H1 (cell line): ENCODE results near the gene LCE3E. TPM values are rescaled to one million over a fixed set of nuclear protein-coding genes. Genes with fewer than 3 reads are reported as not detected.

Source experiments
- CTCF ChIA-PET: fragments of 300-600 bp; sonication (Branson Sonifier 250); formaldehyde crosslinking; loops from one replicate; lab custom pipeline; 2021; ENCODE audit not compliant: partially characterized antibody; lab: Charles Lee
- POLR2A ChIA-PET: fragments of 300-600 bp; sonication (Branson Sonifier 250); formaldehyde crosslinking; loops from one replicate; lab custom pipeline; 2021; ENCODE audit warnings: inconsistent platforms; ENCODE audit not compliant: partially characterized antibody; lab: Charles Lee
- DNase-seq, 2 experiments: peaks; one replicate each; pipeline versions ENCODE4 v3.0.0 to v3.0.0-alpha.2; 2010 to 2022; ENCODE audit warnings: low spot score in 2 of 2, low read depth in 1 of 2, mixed read lengths in 1 of 2
- FAIRE-seq: peaks from 2 replicates; lab custom pipeline; 2011; peaks lifted over from hg19 to GRCh38; lab: Jason Lieb, UNC
- H2AFZ ChIP-seq: 2 replicates; pipeline ENCODE4 v1.8.1; 2012; ENCODE audit warnings: low read length, inconsistent platforms
- H2AK5ac ChIP-seq: 2 replicates; pipeline ENCODE4 v1.6.1; 2013; ENCODE audit warnings: low read depth, low read length
- H2BK120ac ChIP-seq: replicated peaks from 2 replicates; pipeline ENCODE3; 2013; ENCODE audit warnings: low read depth, low read length, inconsistent platforms
- H2BK12ac ChIP-seq: 2 replicates; pipeline ENCODE4 v1.6.1; 2013; ENCODE audit warnings: low read depth, low read length
- H2BK15ac ChIP-seq: 2 replicates; pipeline ENCODE4 v1.6.1; 2013; ENCODE audit warnings: low read length
- H2BK20ac ChIP-seq: 2 replicates; pipeline ENCODE4 v1.6.1; 2013; ENCODE audit warnings: low read length
- H2BK5ac ChIP-seq: 2 replicates; pipeline ENCODE4 v1.6.1; 2013; ENCODE audit warnings: low read depth, low read length
- H3K14ac ChIP-seq: 2 replicates; pipeline ENCODE4 v1.6.1; 2013; ENCODE audit warnings: inconsistent platforms; ENCODE audit not compliant: insufficient read length
- H3K18ac ChIP-seq: 2 replicates; pipeline ENCODE4 v1.6.1; 2013; ENCODE audit warnings: low read length; ENCODE audit errors: extremely low read depth
- H3K23ac ChIP-seq: 2 replicates; pipeline ENCODE4 v1.6.1; 2013; ENCODE audit warnings: inconsistent platforms; ENCODE audit not compliant: insufficient read length
- H3K23me2 ChIP-seq: 2 replicates; pipeline ENCODE4 v1.6.1; 2013; ENCODE audit warnings: low read depth, low read length
- H3K27ac ChIP-seq: 2 replicates; pipeline ENCODE4 v1.6.1; 2011; ENCODE audit warnings: low read depth, low read length, inconsistent platforms
- H3K27me3 ChIP-seq, 4 experiments: replicated peaks in 1 of 4; 1 replicate in 1 of 4; 2 replicates in 3 of 4; pipeline versions ENCODE4 v1.6.1 to v1.8.1; 2011 to 2013; ENCODE audit warnings: low read length in 3 of 4, mild to moderate bottlenecking in 3 of 4, inconsistent platforms in 2 of 4, mixed read lengths in 2 of 4, moderate library complexity in 1 of 4; ENCODE audit not compliant: control insufficient read depth in 3 of 4, insufficient read depth in 3 of 4; ENCODE audit errors: extremely low read depth in 1 of 4
- H3K36me3 ChIP-seq, 4 experiments: 2 replicates each; pipeline versions ENCODE4 v1.6.1 to v1.8.1; 2011 to 2013; ENCODE audit warnings: mild to moderate bottlenecking in 4 of 4, low read length in 3 of 4, moderate library complexity in 2 of 4, control low read depth in 1 of 4, inconsistent platforms in 1 of 4; ENCODE audit not compliant: insufficient read depth in 4 of 4, control insufficient read depth in 2 of 4
- H3K4ac ChIP-seq: replicated peaks from 2 replicates; pipeline ENCODE3; 2013; ENCODE audit warnings: low read length, low read depth, mixed read lengths, inconsistent platforms; ENCODE audit not compliant: insufficient read length
- H3K4me1 ChIP-seq, 4 experiments: replicated peaks in 1 of 4; 1 replicate in 1 of 4; 2 replicates in 3 of 4; pipeline versions ENCODE4 v1.6.1 to v1.8.1; 2011 to 2013; ENCODE audit warnings: low read length in 3 of 4, inconsistent platforms in 2 of 4, mixed read lengths in 1 of 4; ENCODE audit not compliant: insufficient read depth in 4 of 4, control insufficient read depth in 3 of 4
- H3K4me2 ChIP-seq, 2 experiments: 2 replicates each; pipeline versions ENCODE4 v1.6.1 to v1.8.1; 2011 to 2013; ENCODE audit warnings: low read depth in 2 of 2, low read length in 2 of 2, control low read depth in 1 of 2, inconsistent platforms in 1 of 2, mild to moderate bottlenecking in 1 of 2; ENCODE audit not compliant: insufficient read depth in 1 of 2
- H3K4me3 ChIP-seq, 4 experiments: fragments of 200-600, 300-600 bp in 1 of 4; sonication (generic), shearing (Covaris generic), sonication (Bioruptor Twin) in 1 of 4; 2 replicates each; pipeline versions ENCODE4 v1.5.1 to v1.8.1; 2011 to 2016; ENCODE audit warnings: low read length in 4 of 4, low read depth in 3 of 4, control low read depth in 2 of 4, inconsistent platforms in 2 of 4, mild to moderate bottlenecking in 2 of 4, mixed read lengths in 1 of 4, moderate library complexity in 1 of 4; ENCODE audit not compliant: insufficient read depth in 2 of 4; ENCODE audit errors: extremely low read depth in 1 of 4
- H3K56ac ChIP-seq: replicated peaks from 2 replicates; pipeline ENCODE3; 2013; ENCODE audit warnings: low read depth, mild to moderate bottlenecking, mixed read lengths, low read length, inconsistent platforms; ENCODE audit not compliant: insufficient read length
- H3K79me1 ChIP-seq: 2 replicates; pipeline ENCODE4 v1.6.1; 2013; ENCODE audit warnings: low read depth, low read length, control low read depth
- H3K79me2 ChIP-seq, 2 experiments: 2 replicates each; pipeline versions ENCODE4 v1.6.1 to v1.8.1; 2012 to 2013; ENCODE audit warnings: low read length in 2 of 2, mild to moderate bottlenecking in 2 of 2, inconsistent platforms in 1 of 2; ENCODE audit not compliant: insufficient read depth in 2 of 2, control insufficient read depth in 1 of 2
- H3K9ac ChIP-seq, 4 experiments: replicated peaks in 1 of 4; 1 replicate in 1 of 4; 2 replicates in 3 of 4; pipeline versions ENCODE4 v1.6.1 to v1.8.1; 2011 to 2013; ENCODE audit warnings: low read depth in 3 of 4, low read length in 3 of 4, control low read depth in 2 of 4, mild to moderate bottlenecking in 2 of 4, moderate library complexity in 2 of 4, inconsistent platforms in 1 of 4; ENCODE audit errors: extremely low read depth in 1 of 4
- H3K9me3 ChIP-seq, 2 experiments: 2 replicates each; pipeline versions ENCODE4 v1.6.1 to v1.8.1; 2012 to 2013; ENCODE audit warnings: mild to moderate bottlenecking in 2 of 2, moderate library complexity in 2 of 2, control low read depth in 1 of 2, inconsistent platforms in 1 of 2, low read depth in 1 of 2, low read length in 1 of 2, mixed read lengths in 1 of 2; ENCODE audit not compliant: insufficient read depth in 2 of 2
- H4K20me1 ChIP-seq, 2 experiments: replicated peaks in 1 of 2; 2 replicates each; pipeline versions ENCODE3 to v1.8.1; 2011 to 2013; ENCODE audit warnings: inconsistent platforms in 2 of 2, low read length in 2 of 2, mild to moderate bottlenecking in 1 of 2; ENCODE audit not compliant: insufficient read depth in 2 of 2, control insufficient read depth in 1 of 2
- H4K5ac ChIP-seq: 2 replicates; pipeline ENCODE4 v1.6.1; 2013; ENCODE audit warnings: low read length, low read depth, mixed read lengths, inconsistent platforms; ENCODE audit not compliant: insufficient read length
- H4K8ac ChIP-seq: 2 replicates; pipeline ENCODE4 v1.8.0; 2013; ENCODE audit warnings: mild to moderate bottlenecking, moderate library complexity, low read length, inconsistent platforms; ENCODE audit not compliant: insufficient read depth; ENCODE audit errors: extremely low read depth
- H4K91ac ChIP-seq: replicated peaks from 2 replicates; pipeline ENCODE3; 2013; ENCODE audit warnings: low read length, mixed read lengths, inconsistent platforms; ENCODE audit not compliant: insufficient read length
- CHD2 ChIP-seq: IDR thresholded peaks from 2 replicates; pipeline ENCODE4 v1.6.1; 2012; ENCODE audit warnings: low read length, improper control_type of control experiment
- CTBP2 ChIP-seq: IDR thresholded peaks from 2 replicates; pipeline ENCODE4 v1.7.0; 2011; ENCODE audit warnings: borderline replicate concordance, mild to moderate bottlenecking, moderate library complexity, mixed read lengths, low read length; ENCODE audit not compliant: insufficient read depth, insufficient read length
- NANOG ChIP-seq: IDR thresholded peaks from 2 replicates; pipeline ENCODE4 v1.6.1; 2011; ENCODE audit warnings: low read length, low read depth, mild to moderate bottlenecking, inconsistent platforms; ENCODE audit not compliant: insufficient read depth, poor library complexity, severe bottlenecking
- RFX5 ChIP-seq: IDR thresholded peaks from 2 replicates; pipeline ENCODE4 v1.6.1; 2011; ENCODE audit warnings: low read depth, low read length, improper control_type of control experiment, borderline replicate concordance
- TCF12 ChIP-seq: IDR thresholded peaks from 2 replicates; pipeline ENCODE4 v1.6.1; 2011; ENCODE audit warnings: low read depth, mild to moderate bottlenecking, low read length
- WGBS, 2 experiments: shearing (Covaris generic) in 1 of 2; methylation state at CpG; one replicate each; pipeline versions ENCODE4 v1.1.6 to v1.1.7; 2013 to 2015; ENCODE audit warnings: low lambda C conversion rate in 2 of 2, mixed read lengths in 2 of 2, inconsistent platforms in 1 of 2, low coverage in 1 of 2, missing lambda C conversion rate in 1 of 2; ENCODE audit not compliant: insufficient replicate concordance in 2 of 2, insufficient coverage in 1 of 2, insufficient read length in 1 of 2; ENCODE audit errors: extremely low coverage in 1 of 2, missing lambda C conversion rate in 1 of 2; 5-methylcytosine and 5-hydroxymethylcytosine counted together
- polyA plus RNA-seq, 7 experiments: library from polyadenylated mRNA; depleted of rRNA in 3 of 7; stranded (reverse) in 5 of 7; unstranded in 2 of 7; fragments of >200 nt in 5 of 7; fragments of 200-250 nt in 2 of 7; gene quantifications; 1 replicate in 5 of 7; 2 replicates in 1 of 7; 4 replicates in 1 of 7; pipeline versions ENCODE4 v1.2.1 to v1.2.3, GENCODE V29; 2011 to 2013; ENCODE audit warnings: missing spikeins in 2 of 7, mixed read lengths in 2 of 7
- total RNA-seq: library from RNA; stranded (reverse); fragmentation: NEBNext Ultra II Directional; extraction: Animal tissue kit (Norgen Biotek cat#: 25700); gene quantifications from 2 replicates; pipeline ENCODE4 v1.2.1, GENCODE V29; 2021

LCE3E gene
- total and polyA plus RNA-seq, 2 of the 8 experiments (the other 6 are each of a cell fraction or from before 2014, with no cell fraction given) = not detected

- Histone ChIP-seq H3K9ac (no peak within 1 kb of the TSS), H3K79me1 (no peaks in the 10 kb centered on the region), H3K4me2 (no peak within 1 kb of the TSS), H2BK12ac (no peak within 1 kb of the TSS), H2BK15ac (no peak within 1 kb of the TSS), H4K20me1 (no peaks in the 10 kb centered on the region), H3K56ac (no peak within 1 kb of the TSS), H3K18ac (no peak within 1 kb of the TSS), H2AK5ac (no peak within 1 kb of the TSS), H4K8ac (no peak within 1 kb of the TSS), H2AFZ (no peak within 1 kb of the TSS), H3K23me2 (no peaks in the 10 kb centered on the region), H2BK120ac (no peak within 1 kb of the TSS), H3K23ac (no peak within 1 kb of the TSS), H3K27me3 (no peaks in the 10 kb centered on the region), H3K27ac (no peak within 1 kb of the TSS), H4K5ac (no peak within 1 kb of the TSS), H2BK5ac (no peak within 1 kb of the TSS), H2BK20ac (no peak within 1 kb of the TSS), H3K9me3 (peaks cover 45 to 64% of the 10 kb centered on the region in 2 experiments), H4K91ac (no peak within 1 kb of the TSS), H3K36me3 (no peaks in the 10 kb centered on the region), H3K4me3 (no peak within 1 kb of the TSS), H3K4me1 (no peaks in the 10 kb centered on the region), H3K79me2 (no peaks in the 10 kb centered on the region), H3K4ac (no peak within 1 kb of the TSS), H3K14ac (no peak within 1 kb of the TSS)
- ChIA-PET POLR2A (no interaction called here), CTCF (no interaction called here)
- WGBS, 2 experiments = 68% methylated on average over 4 of the region's 4 CpGs; no CpG with 5 or more reads in 1 of the 2 experiments
- DNase-seq (no peak), FAIRE-seq (no peak)
- no peak for TF ChIP-seq NANOG
- no peak for TF ChIP-seq TCF12
- no peak for TF ChIP-seq RFX5
- no peak for TF ChIP-seq CTBP2
- TF ChIP-seq CHD2 = no peak
Observed at GRCh38 chr1:152580433-152580832, 13.9 kb upstream of the LCE3E start, which contains the start of gene LCE3D. Gene LCE3D, minus strand, starts transcription at chr1:152580516. Its CDS starts 580 bp downstream, at chr1:152579936.
